Suprapubic skin (tissue), 4 donors: ENCODE data around the gene TGFBR1. TPM values are rescaled to one million over a fixed set of nuclear protein-coding genes. Genes with fewer than 3 reads are reported as not detected.

Experiments used
- DNase-seq, 2 donors: peaks; one replicate each; pipeline ENCODE4 v3.0.0-alpha.2; 2019; ENCODE audit warnings: low spot score in 2 of 2
- H3K27ac ChIP-seq: fragments of 200-600 bp; sonication (generic); one replicate; pipeline ENCODE4 v1.5.1; 2019
- H3K27me3 ChIP-seq: fragments of 200-600 bp; sonication (generic); one replicate; pipeline ENCODE4 v1.5.1; 2019
- H3K36me3 ChIP-seq: fragments of 200-600 bp; sonication (generic); one replicate; pipeline ENCODE4 v1.5.1; 2019
- H3K4me1 ChIP-seq: fragments of 200-600 bp; sonication (generic); one replicate; pipeline ENCODE4 v1.5.1; 2019
- H3K4me3 ChIP-seq: fragments of 200-600 bp; sonication (generic); one replicate; pipeline ENCODE4 v1.5.1; 2019; ENCODE audit warnings: mild to moderate bottlenecking
- H3K9me3 ChIP-seq: fragments of 200-600 bp; sonication (generic); one replicate; pipeline ENCODE4 v1.5.1; 2019
- EP300 ChIP-seq: sonication (generic); formaldehyde crosslinking; IDR thresholded peaks from one replicate; pipeline ENCODE4 v1.6.1; 2017; ENCODE audit warnings: antibody characterized with exemption
- POLR2A ChIP-seq, 2 donors: fragments of 450-650 bp; IDR thresholded peaks; one replicate each; pipeline ENCODE4 v1.6.1; 2017; ENCODE audit warnings: antibody characterized with exemption in 2 of 2, mild to moderate bottlenecking in 2 of 2, moderate library complexity in 2 of 2
- POLR2AphosphoS5 ChIP-seq, 3 donors: sonication (generic); formaldehyde crosslinking; IDR thresholded peaks; one replicate each; pipeline ENCODE4 v1.6.1; 2017; ENCODE audit warnings: antibody characterized with exemption in 3 of 3
- whole genome bisulfite sequencing: methylation state at CpG from one replicate; pipeline ENCODE4 v1.1.5; 2018; 5-methylcytosine and 5-hydroxymethylcytosine counted together
- total RNA-seq, 4 donors: library from RNA; depleted of rRNA; stranded (reverse); fragments of >200 nt; gene quantifications; one replicate each; pipeline ENCODE4 v1.1.0, GENCODE V29; 2016
- TF ChIP-seq, protein P1 (sequence below), 2 donors: fragments of 200-600 bp in 1 of 2; fragments of 450-650 bp in 1 of 2; sonication (generic) in 1 of 2; IDR thresholded peaks; one replicate each; pipeline ENCODE4 v1.5.1; 2016 to 2019; ENCODE audit warnings: antibody characterized with exemption in 2 of 2, mild to moderate bottlenecking in 1 of 2, moderate library complexity in 1 of 2

Gene TGFBR1
- total RNA-seq, 4 donors from 2014 or later: 11.3 to 19.8 (median 14.7) TPM

GRCh38 chr9:99114846-99115500 lies 10.1 kb downstream of the TGFBR1 start:
- TF ChIP-seq EP300: no peak
- TF ChIP-seq POLR2AphosphoS5 (IDR thresholded peaks at IDR 0.05): no peak
- TF ChIP-seq, protein P1, sequence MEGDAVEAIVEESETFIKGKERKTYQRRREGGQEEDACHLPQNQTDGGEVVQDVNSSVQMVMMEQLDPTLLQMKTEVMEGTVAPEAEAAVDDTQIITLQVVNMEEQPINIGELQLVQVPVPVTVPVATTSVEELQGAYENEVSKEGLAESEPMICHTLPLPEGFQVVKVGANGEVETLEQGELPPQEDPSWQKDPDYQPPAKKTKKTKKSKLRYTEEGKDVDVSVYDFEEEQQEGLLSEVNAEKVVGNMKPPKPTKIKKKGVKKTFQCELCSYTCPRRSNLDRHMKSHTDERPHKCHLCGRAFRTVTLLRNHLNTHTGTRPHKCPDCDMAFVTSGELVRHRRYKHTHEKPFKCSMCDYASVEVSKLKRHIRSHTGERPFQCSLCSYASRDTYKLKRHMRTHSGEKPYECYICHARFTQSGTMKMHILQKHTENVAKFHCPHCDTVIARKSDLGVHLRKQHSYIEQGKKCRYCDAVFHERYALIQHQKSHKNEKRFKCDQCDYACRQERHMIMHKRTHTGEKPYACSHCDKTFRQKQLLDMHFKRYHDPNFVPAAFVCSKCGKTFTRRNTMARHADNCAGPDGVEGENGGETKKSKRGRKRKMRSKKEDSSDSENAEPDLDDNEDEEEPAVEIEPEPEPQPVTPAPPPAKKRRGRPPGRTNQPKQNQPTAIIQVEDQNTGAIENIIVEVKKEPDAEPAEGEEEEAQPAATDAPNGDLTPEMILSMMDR (IDR thresholded peaks at IDR 0.05): no peak
- TF ChIP-seq POLR2A (IDR thresholded peaks at IDR 0.05): no peak
- no peak for DNase-seq
- Histone ChIP-seq H3K27me3 (no peaks in the 10 kb centered on the region), H3K36me3 (no peaks in the 10 kb centered on the region), H3K9me3 (no peaks in the 10 kb centered on the region), H3K4me1 (peaks cover 43% of the 10 kb centered on the region), H3K27ac (no peak overlapping the region), H3K4me3 (no peak overlapping the region)
- 62% methylated on average over 6 of the region's 6 CpGs for WGBS

- Histone ChIP-seq H3K4me3 (no peak overlapping the region), H3K36me3 (no peaks in the 10 kb centered on the region), H3K4me1 (peaks cover 47% of the 10 kb centered on the region), H3K9me3 (no peaks in the 10 kb centered on the region), H3K27ac (no peak overlapping the region), H3K27me3 (no peaks in the 10 kb centered on the region)
- no peak for DNase-seq
- 30% methylated on average over 3 of the region's 3 CpGs for WGBS
- TF ChIP-seq, protein P1 (IDR thresholded peaks at IDR 0.05): no peak
- TF ChIP-seq EP300 (no peak), POLR2A (IDR thresholded peaks at IDR 0.05) (no peak), POLR2AphosphoS5 (IDR thresholded peaks at IDR 0.05) (no peak)
These were observed 11.1 kb downstream of the TGFBR1 start for GRCh38 chr9:99116003-99116411.

GRCh38 chr9:99118782-99119466 lies 14.0 kb downstream of the TGFBR1 start:
- Histone ChIP-seq H3K27ac (no peak overlapping the region), H3K4me3 (no peak overlapping the region), H3K36me3 (no peaks in the 10 kb centered on the region), H3K9me3 (no peaks in the 10 kb centered on the region), H3K4me1 (peaks cover 37% of the 10 kb centered on the region), H3K27me3 (no peaks in the 10 kb centered on the region)
- no peak for DNase-seq
- WGBS: 80% methylated on average over 7 of the region's 7 CpGs
- TF ChIP-seq, protein P1 (IDR thresholded peaks at IDR 0.05): no peak
- TF ChIP-seq POLR2A (IDR thresholded peaks at IDR 0.05): no peak
- no peak for TF ChIP-seq EP300
- no peak for TF ChIP-seq POLR2AphosphoS5 (IDR thresholded peaks at IDR 0.05)

DNA sequence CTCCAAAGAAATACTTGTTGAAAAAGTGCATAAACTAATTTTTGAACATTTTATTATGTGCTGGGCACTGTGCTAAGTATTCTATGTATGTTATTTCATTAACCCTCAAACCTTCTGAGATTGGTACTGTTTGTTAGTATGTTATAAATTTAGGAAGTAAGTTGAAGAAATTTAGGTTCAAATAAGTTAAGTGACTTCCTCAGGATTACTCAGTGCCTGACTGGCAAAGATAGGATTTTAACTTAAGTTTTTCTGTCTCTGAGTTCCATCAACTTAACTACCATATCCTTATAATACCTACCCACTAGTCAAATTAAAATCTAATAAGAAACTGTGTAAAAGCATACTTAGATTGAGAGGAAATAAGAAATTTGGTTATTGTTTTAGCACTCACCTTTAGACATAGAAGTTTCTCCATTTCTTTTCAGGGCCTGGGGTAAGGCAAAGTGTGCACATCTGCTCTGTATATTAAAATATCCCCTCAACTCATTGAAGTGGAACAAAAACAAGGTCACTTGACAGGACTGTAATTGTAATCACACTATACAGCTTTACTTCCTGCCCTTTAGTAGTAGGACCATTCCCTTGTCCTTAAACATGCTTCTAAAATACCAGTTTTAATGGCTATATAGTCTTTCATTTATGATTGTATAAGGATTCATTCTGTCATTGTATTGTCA lies 15.2 kb downstream of the TGFBR1 start:
- H3K9me3 ChIP-seq: no peaks in the 10 kb centered on the region
- H3K4me3 ChIP-seq: no peak overlapping the region
- no peak for TF ChIP-seq POLR2A (IDR thresholded peaks at IDR 0.05)
- TF ChIP-seq POLR2AphosphoS5 (IDR thresholded peaks at IDR 0.05): no peak
- TF ChIP-seq, protein P1 (IDR thresholded peaks at IDR 0.05): no peak
- no peak for TF ChIP-seq EP300
- no peaks in the 10 kb centered on the region for H3K36me3 ChIP-seq
- H3K4me1 ChIP-seq: peaks cover 27% of the 10 kb centered on the region
- H3K27ac ChIP-seq: no peak overlapping the region
- DNase-seq: no peak
- no peaks in the 10 kb centered on the region for H3K27me3 ChIP-seq

DNA sequence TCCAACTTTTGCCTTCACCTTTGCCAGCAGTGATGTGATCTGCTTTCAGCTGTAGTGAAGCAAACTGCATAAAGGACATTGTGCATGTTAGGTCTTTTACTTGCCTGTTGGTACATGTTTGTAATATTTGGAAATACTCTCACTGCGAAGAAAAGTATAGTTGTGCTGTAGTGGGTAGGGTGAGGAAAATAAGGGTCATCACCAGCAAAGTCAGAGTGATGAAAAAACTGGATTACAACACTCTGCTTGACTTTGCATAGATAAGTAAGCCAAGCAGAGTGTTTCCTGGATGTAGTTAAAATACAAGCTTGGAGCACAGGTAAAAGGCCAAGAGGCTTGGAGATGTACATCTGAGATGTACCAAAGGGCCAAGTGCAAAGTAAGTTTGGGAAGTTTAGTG lies 16.7 kb downstream of the TGFBR1 start:
- Histone ChIP-seq H3K27ac (no peak overlapping the region), H3K9me3 (no peaks in the 10 kb centered on the region), H3K4me3 (no peak overlapping the region), H3K27me3 (no peaks in the 10 kb centered on the region), H3K36me3 (no peaks in the 10 kb centered on the region), H3K4me1 (peaks cover 18% of the 10 kb centered on the region)
- DNase-seq: no peak
- 68% methylated on average over 1 of the region's 1 CpG for WGBS
- no peak for TF ChIP-seq POLR2A (IDR thresholded peaks at IDR 0.05)
- no peak for TF ChIP-seq POLR2AphosphoS5 (IDR thresholded peaks at IDR 0.05)
- TF ChIP-seq, protein P1 (IDR thresholded peaks at IDR 0.05): no peak
- TF ChIP-seq EP300: no peak
